WTC11 (cell line): Measurements from ENCODE around the gene TRAIP. TPM values are rescaled to one million over a fixed set of nuclear protein-coding genes. Genes with fewer than 3 reads are reported as not detected.

ENCODE experiments used
- ATAC-seq: fragments of 200-7000 bp; cut with Tn5 transposase; 2 replicates; pipeline ENCODE4 v1.10.0; 2021; ENCODE audit warnings: mild to moderate bottlenecking, moderate library complexity
- CTCF ChIA-PET: fragments of 300-600 bp; sonication (Branson Sonifier 250); formaldehyde crosslinking; loops from one replicate; lab custom pipeline; 2021; ENCODE audit warnings: antibody characterized with exemption; lab: Charles Lee
- POLR2A ChIA-PET: fragments of 350-600 bp; sonication (Branson Sonifier 250); formaldehyde crosslinking; loops from one replicate; lab custom pipeline; 2021; ENCODE audit warnings: antibody characterized with exemption; lab: Charles Lee
- DNase-seq: peaks from one replicate; pipeline ENCODE4 v3.0.0; 2021; ENCODE audit warnings: low spot score
- H3K27ac Mint-ChIP-seq: 2 replicates; pipeline ENCODE4 v1.8.0; 2021; ENCODE audit warnings: mixed read lengths
- H3K27me3 Mint-ChIP-seq: 2 replicates; pipeline ENCODE4 v1.8.0; 2021; ENCODE audit warnings: low read depth, mild to moderate bottlenecking, moderate library complexity, mixed read lengths
- H3K36me3 Mint-ChIP-seq: 2 replicates; pipeline ENCODE4 v1.8.0; 2021; ENCODE audit warnings: mixed read lengths
- H3K4me1 Mint-ChIP-seq: 2 replicates; pipeline ENCODE4 v1.8.0; 2022; ENCODE audit warnings: mixed read lengths
- H3K4me3 Mint-ChIP-seq: 2 replicates; pipeline ENCODE4 v1.8.0; 2021; ENCODE audit warnings: mild to moderate bottlenecking, moderate library complexity, mixed read lengths
- H3K9me3 Mint-ChIP-seq: 2 replicates; pipeline ENCODE4 v1.8.0; 2021; ENCODE audit warnings: mixed read lengths
- AR ChIP-seq: fragments of 250-450 bp; sonication (Bioruptor Pico); IDR thresholded peaks from 2 replicates; pipeline ENCODE4 v1.9.0; 2021; ENCODE audit warnings: mild to moderate bottlenecking
- CBFB ChIP-seq: sonication (generic); formaldehyde crosslinking; IDR thresholded peaks from 2 replicates; pipeline ENCODE4 v1.8.1; 2022; ENCODE audit warnings: mild to moderate bottlenecking, low read depth, missing genetic modification reagents
- CREB1 ChIP-seq: sonication (generic); formaldehyde crosslinking; IDR thresholded peaks from 2 replicates; pipeline ENCODE4 v1.8.0; 2023; ENCODE audit warnings: mild to moderate bottlenecking, missing genetic modification reagents
- E2F5 ChIP-seq: sonication (generic); formaldehyde crosslinking; IDR thresholded peaks from 2 replicates; pipeline ENCODE4 v1.8.1; 2022; ENCODE audit warnings: mild to moderate bottlenecking, moderate library complexity, missing genetic modification reagents
- EMX1 ChIP-seq: fragments of 250-450 bp; sonication (Bioruptor Pico); IDR thresholded peaks from 2 replicates; pipeline ENCODE4 v1.8.0; 2021; ENCODE audit warnings: mild to moderate bottlenecking
- ESRRA ChIP-seq: sonication (generic); formaldehyde crosslinking; IDR thresholded peaks from 2 replicates; pipeline ENCODE4 v1.8.1; 2022; ENCODE audit warnings: mild to moderate bottlenecking, missing genetic modification reagents, borderline replicate concordance
- FOXK1 ChIP-seq: sonication (generic); formaldehyde crosslinking; IDR thresholded peaks from 2 replicates; pipeline ENCODE4 v1.8.0; 2022; ENCODE audit warnings: mild to moderate bottlenecking, moderate library complexity, missing genetic modification reagents
- HMGA2 ChIP-seq: fragments of 250-450 bp; sonication (Bioruptor Pico); IDR thresholded peaks from 2 replicates; pipeline ENCODE4 v1.4.0; 2021; ENCODE audit warnings: mild to moderate bottlenecking, moderate library complexity
- NFATC4 ChIP-seq: fragments of 250-450 bp; sonication (Bioruptor Pico); IDR thresholded peaks from 2 replicates; pipeline ENCODE4 v1.9.0; 2021; ENCODE audit warnings: mild to moderate bottlenecking
- NFE2L1 ChIP-seq: sonication (generic); formaldehyde crosslinking; IDR thresholded peaks from 2 replicates; pipeline ENCODE4 v1.8.1; 2023; ENCODE audit warnings: missing genetic modification reagents
- NR2C2 ChIP-seq: sonication (generic); formaldehyde crosslinking; IDR thresholded peaks from 2 replicates; pipeline ENCODE4 v1.8.0; 2022; ENCODE audit warnings: mild to moderate bottlenecking, missing genetic modification reagents
- SMAD4 ChIP-seq: sonication (generic); formaldehyde crosslinking; IDR thresholded peaks from 2 replicates; pipeline ENCODE4 v1.8.0; 2022; ENCODE audit warnings: mild to moderate bottlenecking, missing genetic modification reagents
- ZNF416 ChIP-seq: fragments of 250-450 bp; sonication (Bioruptor Pico); IDR thresholded peaks from 2 replicates; pipeline ENCODE4 v1.9.0; 2021; ENCODE audit warnings: mild to moderate bottlenecking, inconsistent platforms
- ZNF425 ChIP-seq: fragments of 250-450 bp; sonication (Bioruptor Pico); conservative IDR thresholded peaks from 2 replicates; pipeline ENCODE4 v1.9.0; 2021; ENCODE audit warnings: mild to moderate bottlenecking
- total RNA-seq: library from RNA; stranded (reverse); gene quantifications from 3 replicates; pipeline ENCODE4 v1.2.3, GENCODE V29; 2021
- TF ChIP-seq, protein P1 (sequence below): fragments of 250-450 bp; sonication (Bioruptor Pico); IDR thresholded peaks from 2 replicates; pipeline ENCODE4 v1.9.0; 2021; ENCODE audit warnings: mild to moderate bottlenecking
- TF ChIP-seq, protein P2 (sequence below): sonication (generic); formaldehyde crosslinking; IDR thresholded peaks from 2 replicates; pipeline ENCODE4 v1.8.1; 2023; ENCODE audit warnings: mild to moderate bottlenecking, missing genetic modification reagents, borderline replicate concordance
- TF ChIP-seq, protein P3 (sequence below): sonication (generic); formaldehyde crosslinking; conservative IDR thresholded peaks from 2 replicates; pipeline ENCODE4 v1.8.1; 2023; ENCODE audit warnings: mild to moderate bottlenecking, low read depth, missing genetic modification reagents, moderate library complexity

The TRAIP gene
- total RNA-seq, 1 experiment from 2014 or later = 25.9 TPM

GRCh38 chr3:49805367-49805782 is 51.0 kb downstream of the TRAIP start (continued):
- TF ChIP-seq AR (CRISPR knock-in tag) (no peak), NFATC4 (CRISPR knock-in tag) (no peak), CREB1 (no peak), FOXK1 (CRISPR knock-in tag) (no peak), E2F5 (no peak)
- TF ChIP-seq, protein P1, sequence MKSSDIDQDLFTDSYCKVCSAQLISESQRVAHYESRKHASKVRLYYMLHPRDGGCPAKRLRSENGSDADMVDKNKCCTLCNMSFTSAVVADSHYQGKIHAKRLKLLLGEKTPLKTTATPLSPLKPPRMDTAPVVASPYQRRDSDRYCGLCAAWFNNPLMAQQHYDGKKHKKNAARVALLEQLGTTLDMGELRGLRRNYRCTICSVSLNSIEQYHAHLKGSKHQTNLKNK (CRISPR knock-in tag) = no peak
- TF ChIP-seq, protein P2, sequence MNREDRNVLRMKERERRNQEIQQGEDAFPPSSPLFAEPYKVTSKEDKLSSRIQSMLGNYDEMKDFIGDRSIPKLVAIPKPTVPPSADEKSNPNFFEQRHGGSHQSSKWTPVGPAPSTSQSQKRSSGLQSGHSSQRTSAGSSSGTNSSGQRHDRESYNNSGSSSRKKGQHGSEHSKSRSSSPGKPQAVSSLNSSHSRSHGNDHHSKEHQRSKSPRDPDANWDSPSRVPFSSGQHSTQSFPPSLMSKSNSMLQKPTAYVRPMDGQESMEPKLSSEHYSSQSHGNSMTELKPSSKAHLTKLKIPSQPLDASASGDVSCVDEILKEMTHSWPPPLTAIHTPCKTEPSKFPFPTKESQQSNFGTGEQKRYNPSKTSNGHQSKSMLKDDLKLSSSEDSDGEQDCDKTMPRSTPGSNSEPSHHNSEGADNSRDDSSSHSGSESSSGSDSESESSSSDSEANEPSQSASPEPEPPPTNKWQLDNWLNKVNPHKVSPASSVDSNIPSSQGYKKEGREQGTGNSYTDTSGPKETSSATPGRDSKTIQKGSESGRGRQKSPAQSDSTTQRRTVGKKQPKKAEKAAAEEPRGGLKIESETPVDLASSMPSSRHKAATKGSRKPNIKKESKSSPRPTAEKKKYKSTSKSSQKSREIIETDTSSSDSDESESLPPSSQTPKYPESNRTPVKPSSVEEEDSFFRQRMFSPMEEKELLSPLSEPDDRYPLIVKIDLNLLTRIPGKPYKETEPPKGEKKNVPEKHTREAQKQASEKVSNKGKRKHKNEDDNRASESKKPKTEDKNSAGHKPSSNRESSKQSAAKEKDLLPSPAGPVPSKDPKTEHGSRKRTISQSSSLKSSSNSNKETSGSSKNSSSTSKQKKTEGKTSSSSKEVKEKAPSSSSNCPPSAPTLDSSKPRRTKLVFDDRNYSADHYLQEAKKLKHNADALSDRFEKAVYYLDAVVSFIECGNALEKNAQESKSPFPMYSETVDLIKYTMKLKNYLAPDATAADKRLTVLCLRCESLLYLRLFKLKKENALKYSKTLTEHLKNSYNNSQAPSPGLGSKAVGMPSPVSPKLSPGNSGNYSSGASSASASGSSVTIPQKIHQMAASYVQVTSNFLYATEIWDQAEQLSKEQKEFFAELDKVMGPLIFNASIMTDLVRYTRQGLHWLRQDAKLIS (CRISPR knock-in tag) = no peak

- no peaks in the 10 kb centered on the region for H3K36me3 Mint-ChIP-seq
- TF ChIP-seq SMAD4 (CRISPR knock-in tag) (no peak), ZNF416 (CRISPR knock-in tag) (no peak)
- CTCF ChIA-PET = interaction anchor here (0.6 to 7.4 kb wide), 14 partner anchors 9 to 1641 kb away, joined by 3 to 207 read pairs (median 12); partner anchors contain the start of genes AMIGO3, IP6K1, MON1A and UBA7
- H3K4me3 Mint-ChIP-seq = peak overlapping the region; percentile 86
- no peak overlapping the region for H3K27ac Mint-ChIP-seq
- H3K27me3 Mint-ChIP-seq = peaks cover 40% of the 10 kb centered on the region
- POLR2A ChIA-PET = interaction anchor here (0.8 to 2.8 kb wide), 3 partner anchors 18 to 335 kb away, joined by 3 to 11 read pairs (median 8); partner anchors contain the start of gene IP6K1
- ATAC-seq (no peak), DNase-seq (no peak)
- no peaks in the 10 kb centered on the region for H3K9me3 Mint-ChIP-seq
- H3K4me1 Mint-ChIP-seq = peaks cover 41% of the 10 kb centered on the region
Measured at GRCh38 chr3:49804141-49805041, 52.0 kb downstream of the TRAIP start.

GRCh38 chr3:49803465-49804140 is 52.8 kb downstream of the TRAIP start:
- DNase-seq = peak; percentile 66
- CTCF ChIA-PET = interaction anchor here (0.6 to 7.4 kb wide), 42 partner anchors 8 to 1640 kb away, joined by 3 to 207 read pairs (median 5); partner anchors contain the start of genes AMIGO3, GMPPB, IP6K1 and KLHDC8B
- peak; percentile 14 for ATAC-seq
- H3K27me3 Mint-ChIP-seq = peaks cover 40% of the 10 kb centered on the region
- H3K4me3 Mint-ChIP-seq = peak overlapping the region; percentile 86
- H3K27ac Mint-ChIP-seq = no peak overlapping the region
- H3K36me3 Mint-ChIP-seq = no peaks in the 10 kb centered on the region
- H3K9me3 Mint-ChIP-seq = no peaks in the 10 kb centered on the region
- POLR2A ChIA-PET = interaction anchor here (0.8 to 2.8 kb wide), 7 partner anchors 17 to 334 kb away, joined by 3 to 11 read pairs (median 3); partner anchors contain the start of genes IP6K1 and MON1A
- H3K4me1 Mint-ChIP-seq = peaks cover 41% of the 10 kb centered on the region
- TF ChIP-seq CBFB (CRISPR knock-in tag) (no peak), NFATC4 (CRISPR knock-in tag) (no peak), NFE2L1 (no peak), HMGA2 (CRISPR knock-in tag) (no peak), EMX1 (no peak), ESRRA (CRISPR knock-in tag) (no peak), ZNF425 (CRISPR knock-in tag) (no peak), NR2C2 (CRISPR knock-in tag) (no peak)
- TF ChIP-seq, protein P3, sequence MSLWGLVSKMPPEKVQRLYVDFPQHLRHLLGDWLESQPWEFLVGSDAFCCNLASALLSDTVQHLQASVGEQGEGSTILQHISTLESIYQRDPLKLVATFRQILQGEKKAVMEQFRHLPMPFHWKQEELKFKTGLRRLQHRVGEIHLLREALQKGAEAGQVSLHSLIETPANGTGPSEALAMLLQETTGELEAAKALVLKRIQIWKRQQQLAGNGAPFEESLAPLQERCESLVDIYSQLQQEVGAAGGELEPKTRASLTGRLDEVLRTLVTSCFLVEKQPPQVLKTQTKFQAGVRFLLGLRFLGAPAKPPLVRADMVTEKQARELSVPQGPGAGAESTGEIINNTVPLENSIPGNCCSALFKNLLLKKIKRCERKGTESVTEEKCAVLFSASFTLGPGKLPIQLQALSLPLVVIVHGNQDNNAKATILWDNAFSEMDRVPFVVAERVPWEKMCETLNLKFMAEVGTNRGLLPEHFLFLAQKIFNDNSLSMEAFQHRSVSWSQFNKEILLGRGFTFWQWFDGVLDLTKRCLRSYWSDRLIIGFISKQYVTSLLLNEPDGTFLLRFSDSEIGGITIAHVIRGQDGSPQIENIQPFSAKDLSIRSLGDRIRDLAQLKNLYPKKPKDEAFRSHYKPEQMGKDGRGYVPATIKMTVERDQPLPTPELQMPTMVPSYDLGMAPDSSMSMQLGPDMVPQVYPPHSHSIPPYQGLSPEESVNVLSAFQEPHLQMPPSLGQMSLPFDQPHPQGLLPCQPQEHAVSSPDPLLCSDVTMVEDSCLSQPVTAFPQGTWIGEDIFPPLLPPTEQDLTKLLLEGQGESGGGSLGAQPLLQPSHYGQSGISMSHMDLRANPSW (CRISPR knock-in tag) = no peak
